Karpas-422 (cell line): Measurements from ENCODE around the gene FHIT. TPM values are rescaled to one million over a fixed set of nuclear protein-coding genes. Genes with fewer than 3 reads are reported as not detected.

Experiments
- DNase-seq: peaks from one replicate; pipeline ENCODE4 v3.0.0-alpha.2; 2015
- H2AFZ ChIP-seq: fragments of 200-600 bp; sonication (generic); 2 replicates; pipeline ENCODE4 v1.6.1; 2014; ENCODE audit warnings: antibody characterized with exemption, low read length, mixed read lengths
- H3K27ac ChIP-seq: fragments of 200-600 bp; sonication (generic); 2 replicates; pipeline ENCODE4 v1.5.1; 2014; ENCODE audit warnings: mild to moderate bottlenecking, low read length, moderate library complexity
- H3K27me3 ChIP-seq: fragments of 200-600 bp; sonication (generic); 2 replicates; pipeline ENCODE4 v1.6.1; 2014; ENCODE audit warnings: low read length, mixed read lengths
- H3K36me3 ChIP-seq: fragments of 200-600 bp; sonication (generic); 2 replicates; pipeline ENCODE4 v1.6.1; 2014; ENCODE audit warnings: low read length, mixed read lengths; ENCODE audit not compliant: insufficient read depth
- H3K4me1 ChIP-seq: fragments of 200-600 bp; sonication (generic); 2 replicates; pipeline ENCODE4 v1.6.1; 2014; ENCODE audit warnings: mild to moderate bottlenecking, low read length, mixed read lengths
- H3K4me2 ChIP-seq: fragments of 200-600 bp; sonication (generic); 2 replicates; pipeline ENCODE4 v1.6.1; 2014; ENCODE audit warnings: low read length, low read depth, mild to moderate bottlenecking; ENCODE audit not compliant: poor library complexity, severe bottlenecking
- H3K4me3 ChIP-seq: fragments of 200-600 bp; sonication (generic); 2 replicates; pipeline ENCODE4 v1.5.1; 2014; ENCODE audit warnings: mild to moderate bottlenecking, antibody characterized with exemption, low read length, mixed read lengths
- H3K79me2 ChIP-seq: fragments of 200-600 bp; sonication (generic); 2 replicates; pipeline ENCODE4 v1.6.1; 2014; ENCODE audit warnings: mild to moderate bottlenecking, low read length, mixed read lengths
- H3K9ac ChIP-seq: fragments of 200-600 bp; sonication (generic); 2 replicates; pipeline ENCODE4 v1.6.0; 2014; ENCODE audit warnings: low read length
- H3K9me2 ChIP-seq: fragments of 200-600 bp; sonication (generic), shearing (Covaris generic); replicated peaks from 2 replicates; pipeline ENCODE4 v1.6.0; 2014; ENCODE audit warnings: mild to moderate bottlenecking, low read length, moderate library complexity; ENCODE audit not compliant: insufficient read depth
- H3K9me3 ChIP-seq: fragments of 300-700, 200-600 bp; sonication (generic); 2 replicates; pipeline ENCODE4 v1.6.1; 2014; ENCODE audit warnings: low read length, mixed read lengths
- H4K20me1 ChIP-seq: fragments of 200-600 bp; sonication (generic); 2 replicates; pipeline ENCODE4 v1.6.1; 2014; ENCODE audit warnings: mild to moderate bottlenecking, antibody characterized with exemption, low read length, low read depth; ENCODE audit not compliant: insufficient read depth
- total RNA-seq: library from RNA; depleted of rRNA; stranded (reverse); fragments of >200 nt; shearing (Covaris generic); gene quantifications from 2 replicates; pipeline ENCODE4 v1.2.3, GENCODE V29; 2014; ENCODE audit warnings: low replicate concordance

The FHIT gene
- total RNA-seq, 1 experiment from 2014 or later = not detected

- Histone ChIP-seq H3K27ac (no peak overlapping the region), H3K4me1 (no peaks in the 10 kb centered on the region), H3K4me2 (no peak overlapping the region), H2AFZ (no peak overlapping the region), H3K9me3 (no peaks in the 10 kb centered on the region), H3K36me3 (no peaks in the 10 kb centered on the region), H3K9me2 (no peaks in the 10 kb centered on the region), H3K4me3 (no peak overlapping the region), H4K20me1 (no peaks in the 10 kb centered on the region), H3K27me3 (no peaks in the 10 kb centered on the region), H3K79me2 (no peaks in the 10 kb centered on the region), H3K9ac (no peak overlapping the region)
- no peak for DNase-seq
These were observed 1453.7 kb downstream of the FHIT start for GRCh38 chr3:59797533-59797932.

- Histone ChIP-seq H3K79me2 (no peaks in the 10 kb centered on the region), H3K27me3 (no peaks in the 10 kb centered on the region), H3K4me3 (no peak overlapping the region), H3K9me3 (no peaks in the 10 kb centered on the region), H3K9ac (no peak overlapping the region), H3K36me3 (no peaks in the 10 kb centered on the region), H2AFZ (no peak overlapping the region), H3K27ac (no peak overlapping the region), H3K9me2 (no peaks in the 10 kb centered on the region), H4K20me1 (no peaks in the 10 kb centered on the region), H3K4me2 (no peak overlapping the region), H3K4me1 (no peaks in the 10 kb centered on the region)
- DNase-seq = no peak
These were observed 1454.8 kb downstream of the FHIT start for GRCh38 chr3:59796456-59796855.

GRCh38 chr3:59795756-59796155 is 1455.5 kb downstream of the FHIT start:
- Histone ChIP-seq H3K4me3 (no peak overlapping the region), H4K20me1 (no peaks in the 10 kb centered on the region), H2AFZ (no peak overlapping the region), H3K9me3 (no peaks in the 10 kb centered on the region), H3K27me3 (no peaks in the 10 kb centered on the region), H3K4me2 (no peak overlapping the region), H3K36me3 (no peaks in the 10 kb centered on the region), H3K9ac (no peak overlapping the region), H3K4me1 (no peaks in the 10 kb centered on the region), H3K27ac (no peak overlapping the region), H3K79me2 (no peaks in the 10 kb centered on the region), H3K9me2 (no peaks in the 10 kb centered on the region)
- no peak for DNase-seq

GRCh38 chr3:59793976-59794375 is 1457.3 kb downstream of the FHIT start:
- H3K27me3 ChIP-seq = no peaks in the 10 kb centered on the region
- no peaks in the 10 kb centered on the region for H3K36me3 ChIP-seq
- H3K9ac ChIP-seq = no peak overlapping the region
- H4K20me1 ChIP-seq = no peaks in the 10 kb centered on the region
- no peaks in the 10 kb centered on the region for H3K9me2 ChIP-seq
- H3K27ac ChIP-seq = no peak overlapping the region
- H3K79me2 ChIP-seq = no peaks in the 10 kb centered on the region
- H3K4me3 ChIP-seq = no peak overlapping the region
- no peaks in the 10 kb centered on the region for H3K9me3 ChIP-seq
- H3K4me1 ChIP-seq = no peaks in the 10 kb centered on the region
- DNase-seq = no peak
- no peak overlapping the region for H2AFZ ChIP-seq
- no peak overlapping the region for H3K4me2 ChIP-seq

DNA sequence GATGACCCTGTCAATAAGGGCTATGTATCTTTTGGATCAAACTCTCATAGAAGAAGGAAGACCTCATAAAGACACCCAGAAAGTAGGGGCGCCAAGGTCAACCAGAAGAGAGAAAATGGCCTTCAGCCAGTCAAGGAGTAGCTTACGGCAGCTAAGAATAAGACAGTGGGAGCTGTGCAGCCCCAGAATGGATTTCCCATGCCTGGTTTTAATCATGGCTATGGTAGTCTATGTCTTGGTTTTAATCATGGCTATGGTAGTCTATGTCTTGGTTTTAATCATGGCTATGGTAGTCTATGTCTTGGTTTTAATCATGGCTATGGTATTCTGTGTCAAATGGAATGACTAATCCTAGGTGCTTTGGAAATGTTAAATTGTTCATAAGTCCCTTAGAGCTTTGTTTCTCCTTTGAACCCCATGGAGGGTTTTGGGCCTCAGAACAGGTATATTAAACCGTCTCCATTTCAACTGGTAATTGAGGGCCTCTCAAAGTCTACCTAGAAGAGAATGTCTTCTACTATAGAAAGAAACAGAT is 1459.4 kb downstream of the FHIT start:
- H3K9me2 ChIP-seq = no peaks in the 10 kb centered on the region

GRCh38 chr3:59790241-59790640 is 1461.0 kb downstream of the FHIT start:
- no peaks in the 10 kb centered on the region for H3K4me1 ChIP-seq
- no peaks in the 10 kb centered on the region for H3K9me2 ChIP-seq
- H3K4me3 ChIP-seq = no peak overlapping the region
- H3K4me2 ChIP-seq = no peak overlapping the region
- H3K9ac ChIP-seq = no peak overlapping the region
- no peak overlapping the region for H2AFZ ChIP-seq
- H3K27ac ChIP-seq = no peak overlapping the region
- no peaks in the 10 kb centered on the region for H3K36me3 ChIP-seq
- H4K20me1 ChIP-seq = no peaks in the 10 kb centered on the region
- H3K9me3 ChIP-seq = no peaks in the 10 kb centered on the region; the same call in 1 of the 2 replicates
- no peaks in the 10 kb centered on the region for H3K79me2 ChIP-seq
- no peak for DNase-seq
- H3K27me3 ChIP-seq = no peaks in the 10 kb centered on the region

More for the DNA sequence above, 1459.4 kb downstream of the FHIT start:
- H2AFZ ChIP-seq = no peak overlapping the region
- no peaks in the 10 kb centered on the region for H3K36me3 ChIP-seq
- no peaks in the 10 kb centered on the region for H4K20me1 ChIP-seq
- H3K9ac ChIP-seq = no peak overlapping the region
- H3K4me2 ChIP-seq = no peak overlapping the region
- H3K27me3 ChIP-seq = no peaks in the 10 kb centered on the region
- no peak overlapping the region for H3K27ac ChIP-seq
- H3K4me1 ChIP-seq = no peaks in the 10 kb centered on the region
- DNase-seq = no peak
- no peak overlapping the region for H3K4me3 ChIP-seq
- H3K9me3 ChIP-seq = no peaks in the 10 kb centered on the region; the same call in 1 of the 2 replicates
- no peaks in the 10 kb centered on the region for H3K79me2 ChIP-seq

DNA sequence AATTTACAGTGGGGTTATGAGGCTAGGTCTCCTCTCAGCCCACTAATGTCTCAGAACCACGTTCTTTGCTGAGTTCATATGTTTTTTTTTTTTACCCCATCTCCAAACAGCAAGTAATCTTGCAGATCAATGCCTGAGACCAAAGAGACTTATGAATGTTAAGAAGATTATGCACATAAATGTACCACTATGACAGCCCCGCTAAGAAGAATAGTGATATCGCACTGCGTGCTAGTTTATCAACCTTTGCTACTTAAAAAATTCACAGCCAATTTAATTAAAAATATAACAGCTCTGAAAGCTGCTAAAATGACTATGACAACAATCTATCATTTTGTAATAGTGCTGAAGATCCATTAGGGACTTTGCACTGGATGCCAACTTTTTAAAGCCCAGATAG is 1462.5 kb downstream of the FHIT start:
- H3K9ac ChIP-seq = no peak overlapping the region
- no peaks in the 10 kb centered on the region for H4K20me1 ChIP-seq
- no peak overlapping the region for H3K4me3 ChIP-seq
- H3K9me3 ChIP-seq = no peaks in the 10 kb centered on the region; the same call in none of the 2 replicates
- no peak overlapping the region for H2AFZ ChIP-seq
- DNase-seq = no peak
- H3K36me3 ChIP-seq = no peaks in the 10 kb centered on the region
- H3K79me2 ChIP-seq = no peaks in the 10 kb centered on the region
- no peak overlapping the region for H3K27ac ChIP-seq
- no peaks in the 10 kb centered on the region for H3K27me3 ChIP-seq
- H3K4me1 ChIP-seq = no peaks in the 10 kb centered on the region
- H3K9me2 ChIP-seq = no peaks in the 10 kb centered on the region
- H3K4me2 ChIP-seq = no peak overlapping the region

DNA sequence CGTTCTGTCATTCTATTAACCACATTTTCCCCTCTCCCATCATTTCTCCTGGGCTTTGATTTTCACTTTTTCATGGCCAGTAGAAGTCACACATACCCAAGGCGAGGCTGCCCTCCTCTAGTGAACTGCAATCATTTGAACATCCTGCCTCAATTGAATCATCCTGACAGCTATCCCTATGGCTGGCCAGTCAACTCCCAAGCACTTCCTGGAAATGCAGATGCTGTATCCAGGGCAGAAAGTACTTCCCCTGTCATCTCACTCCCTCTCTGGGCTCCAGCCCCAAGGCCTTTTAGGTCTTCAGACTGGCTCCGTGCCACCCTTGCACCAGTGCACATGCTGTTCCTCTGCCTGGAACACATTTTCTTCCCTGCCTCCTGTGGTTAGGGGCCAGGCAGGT is 1463.1 kb downstream of the FHIT start:
- no peaks in the 10 kb centered on the region for H3K4me1 ChIP-seq
- H3K9me2 ChIP-seq = no peaks in the 10 kb centered on the region; the same call in 1 of the 2 replicates
- H3K4me2 ChIP-seq = no peak overlapping the region
- no peak overlapping the region for H2AFZ ChIP-seq
- H3K4me3 ChIP-seq = no peak overlapping the region
- no peaks in the 10 kb centered on the region for H3K27me3 ChIP-seq
- no peaks in the 10 kb centered on the region for H3K36me3 ChIP-seq
- H3K79me2 ChIP-seq = no peaks in the 10 kb centered on the region
- no peak overlapping the region for H3K9ac ChIP-seq
- no peak overlapping the region for H3K27ac ChIP-seq
- DNase-seq = no peak
- H3K9me3 ChIP-seq = no peaks in the 10 kb centered on the region; the same call in none of the 2 replicates
- no peaks in the 10 kb centered on the region for H4K20me1 ChIP-seq
